HG03520 (cell line): ENCODE results near the gene VSIG8.

ENCODE experiments used
- ATAC-seq: cut with Tn5 transposase; IDR thresholded peaks from one replicate; pipeline ENCODE4 v1.9.1; 2021; ENCODE audit warnings: mild to moderate bottlenecking, moderate library complexity; ENCODE audit not compliant: unreplicated experiment

The VSIG8 gene

DNA sequence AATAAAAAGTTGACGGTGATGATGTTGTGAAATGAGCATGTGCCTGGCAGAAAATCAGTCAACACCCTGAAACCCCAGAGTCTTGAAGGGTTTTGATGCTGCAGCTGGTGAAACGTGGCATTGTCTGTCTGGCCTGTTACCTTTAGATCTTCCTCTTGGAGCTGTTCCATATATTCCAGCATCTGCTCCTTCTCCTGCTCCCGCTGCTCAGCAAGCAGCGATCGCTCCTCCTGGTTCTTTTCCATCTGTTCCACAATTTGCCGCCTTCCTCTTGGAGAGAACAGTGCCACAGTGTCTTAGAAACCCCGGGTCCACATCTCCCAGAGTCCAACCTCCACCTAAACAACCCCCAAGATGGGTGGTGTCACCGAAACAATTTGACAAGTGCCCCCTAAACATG is 21.8 kb upstream of the VSIG8 start:
- no peak for ATAC-seq

DNA sequence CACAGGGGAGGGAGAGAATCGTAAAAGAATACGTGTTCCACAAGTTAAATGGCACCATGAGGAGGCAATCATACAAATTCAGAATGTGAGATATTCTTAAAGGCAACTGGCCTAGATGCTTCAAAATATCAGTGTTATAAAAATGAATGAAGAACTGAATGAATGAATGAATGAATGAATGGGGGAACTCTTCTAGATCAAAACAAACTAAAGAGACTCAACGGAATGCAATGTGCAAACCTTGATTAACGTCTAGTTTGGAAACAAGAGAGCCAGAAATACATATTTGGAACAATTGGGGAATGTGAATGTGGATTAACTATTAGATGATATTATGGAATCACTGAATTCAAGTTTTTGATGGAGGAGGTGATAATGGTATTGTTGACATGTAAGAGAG is 20.7 kb upstream of the VSIG8 start:
- ATAC-seq = no peak

DNA sequence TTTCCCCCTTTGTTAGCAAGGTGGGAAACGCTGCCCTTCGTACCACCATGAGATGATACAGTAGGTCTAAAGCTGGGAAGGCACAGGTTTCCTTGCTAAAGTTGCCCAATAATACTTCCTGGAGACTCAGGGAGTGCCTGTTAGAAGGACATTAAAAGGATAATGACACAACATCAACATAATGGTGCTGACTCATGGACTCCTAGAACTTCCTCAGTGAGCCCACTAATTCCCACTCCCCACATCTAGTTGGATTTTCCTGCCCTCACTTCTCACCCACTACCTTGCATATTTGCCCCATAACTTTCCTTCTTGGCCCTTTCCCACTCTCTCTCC is 20.0 kb upstream of the VSIG8 start:
- no peak for ATAC-seq

DNA sequence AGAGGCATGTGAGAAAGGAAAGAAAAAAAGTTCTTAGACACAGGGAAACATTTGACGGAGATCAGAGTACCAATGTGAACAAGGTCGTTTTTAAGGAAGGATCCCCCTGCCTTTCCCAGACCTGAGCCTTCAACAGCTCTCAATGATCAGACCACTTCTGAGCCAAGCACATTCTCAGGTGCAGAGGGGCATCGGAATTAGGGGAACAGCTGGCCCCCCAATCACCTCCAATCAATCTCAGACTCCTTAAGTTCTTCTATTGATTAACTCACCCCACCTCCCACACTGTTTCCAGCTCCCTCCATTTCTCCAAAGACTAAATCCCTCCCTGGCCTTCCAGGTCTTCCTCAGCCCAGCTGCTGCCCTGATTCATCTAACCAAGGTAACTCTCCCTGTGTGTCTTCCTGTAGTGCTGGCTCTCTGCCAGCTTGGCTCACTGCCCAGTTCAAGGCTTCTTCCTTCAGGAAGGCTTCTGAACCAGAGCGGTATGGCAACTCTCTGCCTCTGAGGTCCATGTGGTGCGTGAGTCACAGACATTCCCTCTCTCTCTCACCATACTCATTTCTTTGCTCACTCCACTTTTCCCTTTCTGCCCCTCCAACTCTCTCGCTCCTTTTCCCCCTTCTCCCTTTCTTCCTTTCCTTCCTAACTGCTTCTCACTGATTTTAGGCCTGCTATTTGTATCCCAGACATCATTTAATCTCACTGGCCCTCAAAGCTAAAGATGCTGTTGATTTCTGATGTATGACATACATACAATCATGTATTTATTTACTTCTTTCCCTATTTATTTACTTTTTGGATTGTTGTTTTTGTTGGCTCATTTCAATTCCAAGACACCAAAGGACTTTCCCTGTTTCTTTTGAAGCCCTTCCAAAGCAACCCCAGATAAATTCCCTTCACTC is 19.4 kb upstream of the VSIG8 start:
- no peak for ATAC-seq

DNA sequence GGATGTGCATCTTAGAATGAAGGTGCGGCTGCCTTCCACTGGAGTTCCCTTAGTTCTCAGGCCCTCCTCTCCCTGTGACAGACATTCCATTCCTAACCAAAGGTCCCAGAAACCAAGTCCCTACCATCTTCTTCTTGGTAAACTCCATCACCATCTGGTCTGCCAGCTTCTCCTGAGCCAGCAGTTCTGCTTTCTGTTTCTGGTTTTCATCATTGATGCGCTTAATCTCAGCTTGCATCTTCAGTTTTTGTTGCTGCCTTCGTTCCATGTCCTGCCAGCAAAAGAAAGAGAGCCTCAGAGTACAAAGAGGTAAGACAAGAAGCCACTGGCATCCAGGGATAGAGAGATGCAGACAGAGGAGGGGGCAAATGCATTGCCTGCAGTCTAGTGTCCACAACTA is 18.0 kb upstream of the VSIG8 start:
- ATAC-seq = no peak

DNA sequence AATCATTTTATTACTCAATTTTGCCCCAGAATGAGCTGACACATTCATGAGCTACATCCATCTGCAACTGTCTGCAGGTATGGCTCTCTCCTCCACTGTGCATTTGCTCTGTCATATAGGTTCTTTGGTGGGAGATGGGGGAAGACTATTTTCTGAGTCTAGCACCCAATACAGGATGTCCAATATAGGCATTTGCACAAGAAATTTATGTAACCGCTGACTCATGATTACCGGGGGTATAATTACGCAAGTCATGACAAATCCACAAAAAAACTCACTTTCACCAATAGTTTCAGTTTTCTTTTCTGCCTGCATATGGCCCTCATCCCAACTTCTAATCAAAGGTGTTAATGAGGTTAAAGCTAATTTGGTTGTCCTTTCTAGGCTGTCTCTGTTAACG is 17.5 kb upstream of the VSIG8 start:
- no peak for ATAC-seq

DNA sequence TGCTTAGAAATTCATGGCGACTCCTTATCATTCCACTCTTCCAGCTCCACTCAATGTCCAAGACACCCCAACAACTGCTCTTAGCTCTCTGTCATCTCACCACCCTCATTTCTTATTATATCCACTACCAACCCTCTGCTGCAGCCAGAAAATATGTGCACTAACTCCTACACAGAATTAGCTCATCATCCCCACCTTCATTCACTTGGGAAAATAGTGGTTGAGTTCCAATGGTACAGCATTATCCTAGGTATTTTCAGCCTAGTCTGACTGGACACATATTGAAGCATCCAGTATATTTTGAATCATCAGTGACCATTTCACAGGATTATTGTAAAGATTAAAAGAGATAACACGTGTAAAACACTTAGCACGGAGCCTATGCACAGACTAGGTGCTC is 16.7 kb upstream of the VSIG8 start:
- no peak for ATAC-seq

DNA sequence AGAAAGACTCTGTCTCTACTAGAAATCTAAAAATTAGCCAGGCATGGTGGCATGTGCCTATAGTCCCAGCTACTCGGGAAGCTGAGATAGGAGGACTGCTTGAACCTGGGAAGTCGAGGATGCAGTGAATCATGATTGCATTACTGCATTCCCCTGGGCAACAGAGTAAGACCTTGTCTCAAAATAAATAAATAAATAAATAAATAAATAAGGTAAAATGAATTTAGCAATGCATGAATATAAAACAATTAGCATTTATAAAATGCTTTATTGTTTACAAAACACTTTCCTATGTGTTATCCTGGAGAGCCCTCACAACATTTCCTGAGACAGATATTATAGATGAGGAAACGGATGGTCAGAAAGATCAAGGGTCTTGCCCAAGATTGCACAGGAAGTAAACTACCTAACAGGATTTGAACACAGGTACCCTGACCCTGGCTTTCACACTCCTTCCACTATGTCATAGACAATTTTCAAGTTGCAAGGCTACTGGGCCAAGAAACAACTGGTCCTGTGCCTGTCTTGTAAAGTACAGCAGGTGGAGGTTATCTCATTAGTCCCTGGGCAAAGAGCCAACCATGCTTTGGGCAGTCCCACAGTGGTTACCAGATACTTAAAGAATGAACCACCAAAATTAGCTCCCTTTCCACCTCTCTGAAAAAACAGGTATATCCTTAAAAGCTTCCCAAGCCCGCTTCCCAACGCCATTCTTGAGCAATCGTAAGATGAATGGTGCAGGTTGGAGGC is 15.4 kb upstream of the VSIG8 start:
- ATAC-seq = no peak

DNA sequence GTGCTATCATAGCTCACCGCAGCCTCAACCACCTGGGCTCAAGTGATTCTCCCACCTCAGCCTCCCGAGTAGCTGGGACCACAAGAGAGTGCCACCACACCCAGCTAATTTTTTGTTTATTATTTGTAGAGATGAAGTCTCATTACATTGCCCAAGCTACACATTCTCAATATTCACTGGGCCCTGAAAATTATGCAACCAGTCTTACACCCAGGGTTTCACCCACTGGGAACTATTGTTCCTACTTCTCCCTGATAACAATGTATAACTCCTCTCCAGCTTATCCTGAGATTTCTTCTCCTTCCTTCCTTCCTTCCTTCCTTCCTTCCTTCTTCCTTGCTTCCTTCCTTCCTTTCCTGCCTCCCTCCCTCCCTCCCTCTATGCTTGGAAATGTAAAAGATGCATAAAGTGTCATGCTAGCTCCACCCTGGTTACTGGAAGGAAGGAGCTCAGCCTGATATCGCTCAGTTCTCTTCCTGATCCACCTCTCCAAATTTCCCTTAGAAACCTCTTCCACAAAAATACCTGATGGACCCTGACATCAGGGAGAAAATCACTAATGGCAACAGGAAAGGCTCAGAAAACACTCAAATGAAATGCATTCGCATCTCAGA is 11.2 kb upstream of the VSIG8 start:
- ATAC-seq = no peak

DNA sequence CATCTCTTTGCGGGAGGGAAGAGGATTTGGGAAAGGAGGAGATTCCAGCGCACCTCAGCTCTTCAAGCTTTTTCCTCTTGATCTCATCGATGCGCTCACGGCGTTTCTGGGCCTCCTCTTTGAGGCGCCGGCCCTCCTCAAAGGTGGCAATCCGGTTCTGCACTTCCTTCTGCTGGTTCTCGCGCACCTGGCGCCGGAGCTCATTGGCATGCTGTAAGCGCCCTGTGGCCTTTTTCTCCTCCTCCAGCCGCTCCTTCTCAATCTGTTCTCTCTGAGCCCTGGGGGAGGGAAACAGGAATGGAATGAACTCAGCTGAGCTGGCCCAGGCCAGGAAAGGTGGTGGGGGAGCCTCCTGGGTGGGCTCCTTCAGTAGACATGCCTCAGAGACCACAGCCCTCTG is 10.4 kb upstream of the VSIG8 start:
- ATAC-seq = no peak

DNA sequence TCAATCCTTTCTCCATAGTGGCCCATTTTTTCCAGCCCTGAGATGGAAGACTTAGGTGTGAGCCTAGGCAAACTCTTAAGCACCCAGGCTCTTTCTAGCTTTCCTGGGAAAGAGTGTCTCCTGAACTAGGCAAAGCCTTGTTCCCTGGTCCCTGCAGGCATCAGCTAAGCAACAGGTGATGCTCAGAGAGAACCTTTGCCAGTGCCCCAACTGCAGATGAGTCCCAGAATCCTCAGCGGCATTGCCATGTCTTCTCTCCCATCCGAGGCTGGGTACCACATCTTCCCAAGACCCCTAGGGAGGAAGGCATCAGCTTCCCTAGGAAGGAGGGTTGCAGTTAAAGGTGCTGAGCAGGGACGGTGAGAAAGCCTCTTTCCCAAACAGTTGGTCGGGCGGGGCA is 8.2 kb upstream of the VSIG8 start:
- no peak for ATAC-seq

DNA sequence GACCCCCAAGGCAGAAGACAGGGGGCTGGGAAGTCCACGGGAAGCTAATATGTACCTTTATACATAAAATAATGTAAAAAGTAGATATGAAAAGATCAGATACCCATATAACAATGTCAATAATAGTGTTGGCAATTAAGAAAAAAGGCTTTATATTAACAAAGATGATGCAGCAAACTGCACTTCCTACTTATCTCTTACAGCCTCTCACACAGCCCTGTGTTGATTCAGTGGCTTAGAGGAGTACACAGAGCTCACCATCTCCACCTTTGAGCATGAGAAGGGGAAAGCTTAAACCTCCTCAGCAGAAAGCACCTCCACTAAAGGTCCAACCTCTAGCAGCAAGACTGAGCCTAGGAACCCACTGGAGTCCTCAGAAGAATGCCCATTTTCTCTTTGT is 7.2 kb upstream of the VSIG8 start:
- no peak for ATAC-seq

DNA sequence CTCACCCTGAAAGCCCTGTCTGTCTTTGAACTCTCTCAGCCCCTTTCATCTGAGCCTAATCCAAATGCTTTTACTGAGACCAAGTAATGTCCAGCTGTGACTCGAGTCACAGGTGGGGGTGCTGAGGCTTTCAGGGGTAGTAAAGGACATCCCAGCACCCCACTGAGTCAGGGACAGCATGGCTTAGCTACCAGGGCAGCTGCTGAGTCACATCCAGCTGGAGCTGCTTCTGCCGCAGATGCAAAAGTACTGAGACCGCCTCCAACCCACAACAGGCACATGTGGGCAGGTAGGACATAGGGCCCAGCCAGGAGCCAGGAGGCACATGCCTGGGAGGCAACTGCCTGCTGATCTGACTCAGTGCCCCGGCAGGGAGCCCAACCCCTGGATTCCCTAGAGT is 6.7 kb upstream of the VSIG8 start:
- no peak for ATAC-seq

DNA sequence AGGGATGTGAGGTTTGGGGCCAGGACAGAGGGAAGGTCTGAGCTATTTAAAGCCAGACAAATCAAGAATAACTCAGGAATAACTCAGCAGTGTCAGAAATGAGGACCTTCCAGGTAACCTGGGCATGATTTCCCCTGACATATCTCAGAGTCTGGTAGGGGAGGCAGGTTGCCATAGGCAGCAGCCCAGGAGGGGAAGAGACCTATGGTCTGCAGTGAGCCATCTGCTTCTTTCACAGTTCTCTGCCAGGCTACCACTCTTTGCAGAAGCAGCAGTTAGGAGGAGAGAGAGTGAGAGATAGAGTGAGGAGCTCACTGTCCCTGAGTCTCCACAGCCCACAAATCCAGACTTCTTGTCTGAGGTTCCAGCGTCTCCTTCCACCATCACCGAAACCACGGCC is 6.3 kb upstream of the VSIG8 start:
- ATAC-seq = no peak

DNA sequence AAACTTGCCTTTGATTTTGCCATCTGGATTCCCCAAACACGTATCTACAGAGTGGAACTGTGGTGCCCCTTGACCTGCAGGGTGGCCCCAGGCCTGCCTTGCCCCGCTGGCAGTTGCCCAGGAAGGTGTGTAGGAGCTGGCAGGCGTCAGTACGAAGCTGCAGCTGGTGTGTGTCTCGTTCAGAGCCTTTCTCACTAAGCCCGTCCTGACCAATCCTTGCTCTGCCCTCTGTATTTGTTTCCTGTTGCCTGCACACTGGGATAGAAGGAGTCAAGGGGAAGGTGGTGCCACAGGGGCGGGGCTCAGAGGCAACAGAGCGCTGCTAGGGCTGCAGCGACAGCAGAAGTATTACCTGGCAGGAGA is 5.2 kb upstream of the VSIG8 start:
- ATAC-seq = no peak

DNA sequence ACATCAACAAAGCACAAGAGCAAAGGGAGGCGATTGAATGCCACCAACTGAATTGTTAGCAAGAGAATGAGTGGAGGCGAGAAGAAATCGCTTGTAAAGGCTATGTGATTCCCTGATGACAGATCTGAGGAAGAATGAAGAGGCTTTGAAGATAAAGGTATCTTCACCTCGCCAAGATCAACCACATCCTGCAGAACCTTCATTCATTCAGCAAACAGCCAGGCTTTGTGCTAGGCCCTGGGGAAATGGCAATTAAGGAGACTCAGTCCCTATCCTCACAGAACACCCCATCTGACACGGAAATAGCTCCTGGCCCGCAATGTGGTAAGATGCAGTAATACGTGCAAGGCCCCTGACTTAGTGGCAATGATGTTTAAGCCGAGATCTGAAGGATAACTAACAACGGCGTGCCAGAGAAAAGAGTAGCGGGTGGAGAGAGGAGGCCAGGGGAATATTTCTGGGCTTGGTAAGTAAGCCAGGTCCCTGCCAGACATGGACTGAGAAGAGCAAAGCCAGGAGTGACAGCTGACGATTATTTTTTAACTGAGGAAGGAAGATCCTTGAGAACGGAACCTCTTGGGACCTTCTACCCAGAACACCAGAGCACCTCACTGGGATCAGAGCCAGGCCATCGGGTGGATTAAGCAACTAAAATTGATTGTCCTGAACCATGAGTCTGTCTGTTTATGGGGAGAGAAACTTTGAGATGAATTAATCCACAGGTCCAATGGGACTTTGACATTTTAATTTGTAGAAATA is 4.6 kb upstream of the VSIG8 start:
- ATAC-seq = no peak

DNA sequence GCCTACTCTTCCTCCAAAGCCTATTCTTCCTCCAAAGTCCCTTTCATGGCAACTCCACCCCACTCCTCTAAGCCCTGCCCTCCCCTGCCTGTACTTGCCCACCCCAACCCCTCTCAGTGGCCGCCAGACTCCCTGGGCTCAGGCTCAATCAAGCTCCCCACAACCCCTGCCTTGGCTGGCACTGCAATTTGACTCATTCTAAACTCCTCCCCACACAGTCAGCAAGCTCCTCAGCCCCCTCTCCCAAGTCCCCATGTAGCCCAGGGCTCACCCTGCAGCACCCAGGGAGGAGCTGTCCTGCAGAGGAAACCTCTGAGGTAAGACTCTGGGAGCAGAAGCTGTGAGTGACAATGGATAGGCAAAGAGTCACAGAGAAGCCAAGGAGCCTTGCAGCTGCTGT is 3.6 kb upstream of the VSIG8 start:
- ATAC-seq = no peak

DNA sequence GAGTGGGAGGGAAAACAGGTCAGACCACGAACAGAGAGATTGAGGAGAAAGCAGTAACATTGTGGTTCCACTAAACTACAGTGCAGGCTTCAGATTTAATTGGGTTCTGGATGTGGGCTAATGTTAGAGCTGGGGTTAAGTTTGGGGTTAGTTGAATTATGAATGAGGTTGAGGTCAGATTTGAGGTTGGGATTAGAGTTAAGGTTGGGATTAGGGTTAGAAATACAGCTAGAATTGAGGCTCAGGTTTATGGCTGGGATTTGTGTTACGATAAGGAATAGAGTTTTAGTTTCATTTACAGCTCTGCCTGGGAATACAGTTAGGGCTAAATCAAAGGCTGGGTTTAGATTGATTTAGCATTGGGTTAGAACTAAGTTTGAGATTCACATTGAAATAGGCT is 1.8 kb upstream of the VSIG8 start:
- ATAC-seq = no peak

DNA sequence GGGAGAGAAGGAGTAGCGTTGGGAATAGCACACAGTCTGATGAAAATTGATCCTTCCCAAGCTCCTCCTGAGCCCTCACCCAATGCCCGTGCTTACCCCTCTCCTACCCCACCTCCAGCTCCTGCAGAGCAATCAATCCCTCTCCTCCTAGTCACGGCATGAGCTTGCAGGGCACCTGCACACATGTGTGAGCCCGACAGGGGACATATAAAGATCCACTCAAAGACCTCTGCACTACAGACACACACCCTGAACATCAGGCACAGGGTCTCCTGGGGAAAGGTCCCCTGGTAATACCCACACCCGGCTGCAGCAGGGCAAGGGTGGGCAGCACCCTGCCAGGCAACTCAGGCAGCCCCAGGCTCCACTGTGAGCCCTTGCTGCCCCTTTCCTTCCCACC is 426 bp downstream of the VSIG8 start:
- ATAC-seq = no peak

DNA sequence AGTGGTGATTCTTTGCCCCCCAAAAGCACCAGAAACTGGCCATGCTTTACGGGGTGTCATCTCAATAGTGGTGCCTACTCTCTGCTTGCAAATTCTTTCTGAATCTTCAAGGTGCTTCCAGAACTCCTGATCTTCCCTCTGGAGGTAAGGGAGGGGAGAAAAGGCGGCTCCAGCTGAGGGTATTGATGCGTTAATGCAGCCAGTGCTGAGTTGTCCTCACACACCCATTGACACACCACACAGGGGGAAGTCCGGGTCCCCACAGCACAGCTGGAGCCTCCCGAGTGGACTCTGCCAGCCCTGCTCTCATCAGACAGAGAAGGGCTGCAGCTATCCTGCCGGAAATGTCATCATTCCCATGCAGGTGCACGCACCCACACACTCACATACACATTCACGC is 1.2 kb downstream of the VSIG8 start:
- no peak for ATAC-seq

DNA sequence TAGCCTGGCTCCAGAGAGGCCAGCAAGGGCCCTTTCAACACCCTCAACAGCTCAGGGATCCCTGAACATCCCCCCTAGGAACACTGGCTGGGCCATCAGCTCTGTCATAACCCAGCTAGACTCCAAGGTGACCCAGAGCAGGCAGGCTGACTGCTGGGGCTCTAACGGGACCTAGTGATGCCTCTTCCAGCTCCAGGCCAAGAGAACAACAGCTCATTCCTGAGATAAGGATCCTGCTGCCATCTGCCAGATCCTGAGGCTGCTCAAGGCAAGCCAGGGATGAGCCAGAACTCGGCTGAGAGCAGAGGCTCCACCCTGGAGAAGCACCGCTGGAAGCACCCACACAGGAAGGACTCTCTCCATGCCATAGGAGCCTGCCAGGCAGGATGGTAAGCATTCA is 2.0 kb downstream of the VSIG8 start:
- ATAC-seq = no peak
